ENCODE data around the gene FERMT1. TPM values are rescaled to one million over a fixed set of nuclear protein-coding genes. Genes with fewer than 3 reads are reported as not detected.

The FERMT1 gene
- total RNA-seq, 1 experiment from 2014 or later: 14.3 TPM

- DNase-seq: no peak
- H3K4me3 ChIP-seq (ENCODE audit: insufficient read depth, low read depth, low read length): no peak overlapping the region
Observed at GRCh38 chr20:6029538-6029937, 93.3 kb downstream of the FERMT1 start.

DNA sequence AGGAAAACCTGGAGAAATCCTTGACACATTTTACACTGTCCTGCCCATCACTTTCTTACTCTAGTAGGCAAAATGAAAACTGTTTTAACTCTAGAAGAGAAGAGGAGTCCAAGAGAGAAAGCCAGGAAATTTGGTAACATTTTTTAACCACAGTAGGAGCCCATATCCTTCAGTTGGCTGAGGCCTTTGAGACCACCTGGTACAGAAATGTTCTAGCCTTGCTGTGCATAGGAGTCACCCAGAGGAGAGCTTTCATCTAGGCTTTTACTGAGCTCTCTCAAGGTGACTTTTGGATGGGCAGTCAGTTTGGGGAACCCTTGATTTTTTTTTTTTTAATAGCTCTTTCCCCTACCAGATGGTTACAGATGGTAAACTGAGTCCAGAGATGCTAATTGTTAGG lies 94.0 kb downstream of the FERMT1 start:
- H3K4me3 ChIP-seq (ENCODE audit: insufficient read depth, low read depth, low read length): no peak overlapping the region
- H3K36me3 ChIP-seq (replicated peaks; ENCODE audit: control insufficient read depth, insufficient read depth, low read length): peaks cover 3% of the 10 kb centered on the region

More at GRCh38 chr20:6029538-6029937, 93.3 kb downstream of the FERMT1 start:
- Histone ChIP-seq H3K27me3 (ENCODE audit: control insufficient read depth, insufficient read depth, low read length) (no peaks in the 10 kb centered on the region), H3K36me3 (replicated peaks; ENCODE audit: control insufficient read depth, insufficient read depth, low read length) (peaks cover 3% of the 10 kb centered on the region)

GRCh38 chr20:6026051-6026450 lies 96.8 kb downstream of the FERMT1 start:
- DNase-seq: no peak
- peaks cover 3% of the 10 kb centered on the region for H3K36me3 ChIP-seq (replicated peaks; ENCODE audit: control insufficient read depth, insufficient read depth, low read length)
- no peak overlapping the region for H3K4me3 ChIP-seq (ENCODE audit: insufficient read depth, low read depth, low read length)
- H3K27me3 ChIP-seq (ENCODE audit: control insufficient read depth, insufficient read depth, low read length): no peaks in the 10 kb centered on the region

More for the DNA sequence above, 94.0 kb downstream of the FERMT1 start:
- no peaks in the 10 kb centered on the region for H3K27me3 ChIP-seq (ENCODE audit: control insufficient read depth, insufficient read depth, low read length)
- no peak for DNase-seq

Other genes with a start within 250 kb of the FERMT1 start
- gene CHGB, start 211.5 kb downstream of the FERMT1 start, total RNA-seq (2014; rRNA removed; shearing (Covaris generic)): 0.80 and 1.1 TPM in 2 replicates
- 9.8 and 10.3 TPM in 2 replicates for gene TRMT6, start 172.5 kb downstream of the FERMT1 start, total RNA-seq (2014; rRNA removed; shearing (Covaris generic))
- 26.8 and 32.5 TPM in 2 replicates for gene MCM8, start 172.4 kb downstream of the FERMT1 start, total RNA-seq (2014; rRNA removed; shearing (Covaris generic))
- gene CRLS1, start 116.9 kb downstream of the FERMT1 start, total RNA-seq (2014; rRNA removed; shearing (Covaris generic)): 62.9 and 65.1 TPM in 2 replicates
- gene LRRN4, start 69.0 kb downstream of the FERMT1 start, total RNA-seq (2014; rRNA removed; shearing (Covaris generic)): 0.41 and 0.76 TPM in 2 replicates